ENCODE results near the gene DAZAP1. TPM values are rescaled to one million over a fixed set of nuclear protein-coding genes. Genes with fewer than 3 reads are reported as not detected.

DAZAP1 gene
- total RNA-seq, 1 donor from 2014 or later = 27.1 TPM

DNA sequence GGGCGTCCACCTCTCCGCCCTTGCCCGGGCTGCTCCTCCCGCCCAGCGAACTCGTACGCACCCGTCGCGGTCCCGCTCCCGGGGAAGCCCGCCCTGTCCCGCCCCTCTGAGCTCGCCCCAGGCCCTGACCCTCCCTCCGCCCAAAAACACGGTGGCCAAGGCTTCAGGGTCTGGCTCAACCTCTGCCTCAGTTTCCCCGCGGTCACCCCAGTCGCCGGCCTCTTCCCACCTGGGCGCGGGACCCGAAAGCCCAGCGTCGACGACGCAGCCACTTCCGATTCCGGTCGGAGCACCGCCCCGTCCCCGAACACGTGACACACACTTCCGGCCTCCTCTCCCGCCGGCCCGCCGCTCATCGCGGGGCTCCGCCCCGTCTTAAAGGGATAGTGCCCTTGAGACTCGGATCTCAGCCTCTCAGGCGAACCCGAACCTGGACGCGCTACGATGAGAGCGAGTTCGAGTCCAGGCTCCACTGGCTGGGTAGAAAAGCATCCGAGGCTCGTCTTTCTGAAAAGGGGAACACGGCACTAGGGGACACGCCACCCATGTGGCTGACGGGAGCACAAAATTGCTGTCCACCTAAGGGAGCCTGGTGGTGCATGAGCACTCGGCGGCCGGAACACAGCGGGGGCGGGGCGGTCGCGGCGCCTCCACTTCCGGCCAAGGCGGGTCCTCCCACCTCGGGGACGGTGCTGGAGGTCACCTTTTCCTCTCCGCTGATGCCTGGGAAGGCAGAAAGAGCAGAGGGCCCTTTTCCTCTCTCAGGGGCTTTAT is 71.7 kb downstream of the DAZAP1 start, which contains the start of gene C19orf25:
TSS of gene C19orf25 (minus strand) at position 282 of the 774 bp plus-strand sequence. CDS start 312 bp downstream, outside the sequence.
- peaks cover 5 to 10% (median 5%) of the 10 kb centered on the region in 3 donors for H3K36me3 ChIP-seq (ENCODE audit: control insufficient read depth in 3 of 3, insufficient read depth in 3 of 3, low read length in 3 of 3)
- H3K9me3 ChIP-seq (ENCODE audit: control insufficient read depth in 3 of 3, low read length in 3 of 3) = no peaks in the 10 kb centered on the region
- H3K4me1 ChIP-seq (ENCODE audit: control insufficient read depth in 3 of 3, insufficient read depth in 3 of 3, low read length in 3 of 3) = peaks cover 14 to 27% (median 17%) of the 10 kb centered on the region in 3 donors
- H3K9ac ChIP-seq (ENCODE audit: low read depth in 1 of 3, low read length in 3 of 3) = peak within 1 kb of the TSS; percentile 72 to 84 (median 79)
- H3K27me3 ChIP-seq (ENCODE audit: control insufficient read depth in 3 of 3, insufficient read depth in 3 of 3, low read length in 3 of 3) = peaks cover 2 to 7% (median 5%) of the 10 kb centered on the region in 3 donors
- H3K27ac ChIP-seq (ENCODE audit: low read depth, low read length) = peak within 1 kb of the TSS; percentile 45
- H3K4me3 ChIP-seq (ENCODE audit: low read length in 3 of 3) = peak within 1 kb of the TSS; percentile 86 to 91 (median 91)

DNA sequence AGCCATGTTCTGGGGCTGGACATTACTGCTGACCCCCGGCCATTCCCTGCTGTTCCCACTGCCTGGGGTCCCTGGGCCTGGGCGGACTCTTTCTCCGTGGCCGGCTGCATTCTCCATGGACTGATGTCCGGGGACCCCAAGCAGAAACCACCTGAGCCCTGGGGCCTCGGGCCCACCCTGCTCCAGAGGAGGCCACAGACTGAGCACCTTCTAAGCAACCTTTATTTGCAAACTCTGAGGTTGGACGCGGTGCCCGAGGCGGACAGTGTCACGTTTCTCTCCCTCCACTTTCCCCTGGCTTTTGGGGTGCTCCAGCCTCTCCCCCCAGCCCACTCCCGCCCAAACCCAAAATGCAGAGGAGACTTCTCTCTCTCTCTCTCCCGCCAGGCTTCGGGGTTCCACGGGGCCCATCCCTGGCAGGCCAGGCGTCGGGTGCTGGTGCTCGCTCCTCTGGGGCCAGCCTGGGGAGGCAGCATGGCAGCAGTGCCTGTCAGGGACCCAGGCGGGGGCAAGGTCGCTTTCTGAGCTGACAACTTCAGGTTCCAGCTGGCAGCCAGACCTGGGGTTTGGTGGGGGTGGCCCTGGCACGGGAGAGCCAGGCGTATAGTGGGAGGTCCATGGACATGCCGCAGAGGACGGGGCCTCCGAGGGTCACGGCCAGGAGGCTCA is 74.0 kb downstream of the DAZAP1 start:
- no peak overlapping the region for H3K27ac ChIP-seq (ENCODE audit: low read depth, low read length)
- H3K4me1 ChIP-seq (ENCODE audit: control insufficient read depth in 3 of 3, insufficient read depth in 3 of 3, low read length in 3 of 3) = peaks cover 10 to 17% (median 10%) of the 10 kb centered on the region in 3 donors
- H3K9me3 ChIP-seq (ENCODE audit: control insufficient read depth in 3 of 3, low read length in 3 of 3) = no peaks in the 10 kb centered on the region
- no peak overlapping the region for H3K4me3 ChIP-seq (ENCODE audit: low read length in 3 of 3)
- H3K36me3 ChIP-seq (ENCODE audit: control insufficient read depth in 3 of 3, insufficient read depth in 3 of 3, low read length in 3 of 3) = peaks cover 0 to 2% (median 0%) of the 10 kb centered on the region in 3 donors
- no peak overlapping the region for H3K9ac ChIP-seq (ENCODE audit: low read depth in 1 of 3, low read length in 3 of 3)
- no peaks in the 10 kb centered on the region for H3K27me3 ChIP-seq (ENCODE audit: control insufficient read depth in 3 of 3, insufficient read depth in 3 of 3, low read length in 3 of 3)

DNA sequence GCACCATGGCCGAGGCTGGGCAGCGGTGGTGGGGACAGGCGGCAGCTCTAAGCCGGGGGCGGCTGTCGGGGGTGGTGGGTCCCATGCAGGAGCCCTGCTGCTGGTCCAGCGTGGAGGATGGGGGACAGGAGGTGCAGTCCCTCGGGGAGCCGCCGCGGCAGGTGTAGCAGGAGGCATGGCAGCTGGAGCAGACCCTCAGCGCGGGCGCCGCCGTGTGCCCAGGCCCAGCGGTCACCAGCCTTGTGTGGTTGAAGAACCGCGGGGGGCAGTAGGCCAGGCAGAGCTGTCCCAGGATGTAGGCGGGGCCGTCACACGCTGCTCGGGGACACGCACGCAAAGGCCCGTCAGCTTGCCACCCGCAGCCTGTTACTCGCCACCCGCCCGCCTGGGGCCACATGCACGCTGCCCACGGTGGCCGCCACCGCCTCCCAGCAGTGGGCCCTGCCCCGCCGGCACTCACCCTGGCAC is 74.5 kb downstream of the DAZAP1 start:
- Histone ChIP-seq H3K4me1 (ENCODE audit: control insufficient read depth in 3 of 3, insufficient read depth in 3 of 3, low read length in 3 of 3) (peaks cover 10 to 17% (median 10%) of the 10 kb centered on the region in 3 donors), H3K4me3 (ENCODE audit: low read length in 3 of 3) (no peak overlapping the region), H3K27ac (ENCODE audit: low read depth, low read length) (no peak overlapping the region), H3K9ac (ENCODE audit: low read depth in 1 of 3, low read length in 3 of 3) (no peak overlapping the region), H3K36me3 (ENCODE audit: control insufficient read depth in 3 of 3, insufficient read depth in 3 of 3, low read length in 3 of 3) (no peaks in the 10 kb centered on the region), H3K27me3 (ENCODE audit: control insufficient read depth in 3 of 3, insufficient read depth in 3 of 3, low read length in 3 of 3) (no peaks in the 10 kb centered on the region), H3K9me3 (ENCODE audit: control insufficient read depth in 3 of 3, low read length in 3 of 3) (no peaks in the 10 kb centered on the region)

DNA sequence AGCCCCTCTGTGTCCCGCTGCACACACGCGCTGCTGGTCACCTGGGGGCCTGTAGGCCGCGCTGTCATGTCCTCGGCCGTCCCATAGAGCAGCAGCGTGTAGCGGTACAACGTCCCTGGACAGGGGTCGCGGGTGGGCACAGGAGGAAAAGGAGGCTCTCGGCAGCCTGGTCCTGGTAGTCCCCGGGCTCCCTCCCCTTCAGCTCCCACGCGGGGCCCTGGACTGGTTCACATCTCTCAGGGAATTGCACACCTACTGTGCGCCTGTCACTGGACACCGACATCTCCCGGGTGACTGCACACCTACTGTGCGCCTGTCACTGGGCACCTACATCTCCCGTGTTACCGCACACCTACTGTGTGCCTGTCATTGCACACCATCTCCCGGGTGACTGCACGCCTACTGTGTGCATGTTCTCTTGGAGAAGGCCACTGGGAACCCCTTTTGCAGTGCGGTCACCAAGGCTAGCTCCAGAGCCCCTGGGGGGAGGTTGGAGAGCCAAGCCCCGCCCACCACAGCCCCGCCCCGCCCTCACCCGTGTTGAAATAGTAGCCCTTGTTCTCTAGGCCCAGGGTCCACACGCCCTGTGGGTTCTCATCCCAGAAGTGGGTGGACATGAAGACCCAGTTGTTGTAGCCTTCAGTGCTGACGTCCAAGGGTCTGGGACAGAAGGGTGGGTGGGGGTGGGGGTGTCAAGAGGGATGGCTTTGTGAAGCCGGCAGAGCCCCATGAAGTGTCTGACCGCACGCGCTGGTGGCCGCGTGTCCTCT is 75.2 kb downstream of the DAZAP1 start:
- Histone ChIP-seq H3K36me3 (ENCODE audit: control insufficient read depth in 3 of 3, insufficient read depth in 3 of 3, low read length in 3 of 3) (no peaks in the 10 kb centered on the region), H3K4me3 (ENCODE audit: low read length in 3 of 3) (no peak overlapping the region), H3K27ac (ENCODE audit: low read depth, low read length) (no peak overlapping the region), H3K27me3 (ENCODE audit: control insufficient read depth in 3 of 3, insufficient read depth in 3 of 3, low read length in 3 of 3) (no peaks in the 10 kb centered on the region), H3K9me3 (ENCODE audit: control insufficient read depth in 3 of 3, low read length in 3 of 3) (no peaks in the 10 kb centered on the region), H3K9ac (ENCODE audit: low read depth in 1 of 3, low read length in 3 of 3) (no peak overlapping the region), H3K4me1 (ENCODE audit: control insufficient read depth in 3 of 3, insufficient read depth in 3 of 3, low read length in 3 of 3) (peaks cover 9 to 13% (median 10%) of the 10 kb centered on the region in 3 donors)

DNA sequence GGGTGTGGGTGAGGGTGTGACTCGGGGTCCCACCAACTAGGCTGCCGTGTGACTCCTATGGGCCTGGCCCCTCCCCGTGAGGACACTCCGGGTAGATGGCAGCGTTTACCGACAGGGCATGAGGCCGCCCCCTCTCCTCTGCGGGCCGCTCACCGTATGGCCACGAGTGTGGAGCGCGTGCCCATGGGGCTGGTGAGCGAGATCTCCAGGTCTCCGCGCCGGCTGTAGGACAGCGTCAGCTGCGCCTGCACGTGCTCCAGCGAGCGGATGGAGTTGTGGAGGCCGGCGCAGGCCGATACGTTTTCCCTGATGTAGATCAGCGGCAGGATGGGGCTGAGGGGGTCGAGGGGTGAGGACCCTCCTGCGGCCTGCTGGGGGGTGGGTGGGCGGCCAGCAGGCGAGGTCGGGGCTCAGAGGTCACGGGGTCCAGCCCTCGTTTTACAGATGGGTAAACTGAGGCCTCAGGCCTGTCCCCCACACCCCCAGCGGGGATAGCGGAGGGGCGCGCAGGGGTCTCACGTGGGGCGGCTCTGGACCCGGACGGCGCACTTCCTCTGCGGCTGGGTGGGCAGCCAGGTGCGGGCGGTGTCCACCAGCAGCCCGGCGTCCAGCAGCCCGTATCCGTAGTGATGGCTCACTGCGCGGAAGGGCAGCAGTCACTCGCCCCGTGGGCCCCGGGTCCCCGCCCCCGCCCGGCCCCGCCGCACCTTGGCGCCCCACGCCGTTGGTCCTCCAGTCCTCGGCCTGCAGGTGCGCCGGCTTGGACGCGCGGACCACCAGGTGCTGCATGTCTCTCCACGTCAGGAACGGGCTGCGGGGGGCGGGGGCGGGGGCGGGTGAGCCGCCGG is 76.0 kb downstream of the DAZAP1 start:
- no peak overlapping the region for H3K4me3 ChIP-seq (ENCODE audit: low read length in 3 of 3)
- no peaks in the 10 kb centered on the region for H3K36me3 ChIP-seq (ENCODE audit: control insufficient read depth in 3 of 3, insufficient read depth in 3 of 3, low read length in 3 of 3)
- H3K9ac ChIP-seq (ENCODE audit: low read depth in 1 of 3, low read length in 3 of 3) = no peak overlapping the region
- H3K4me1 ChIP-seq (ENCODE audit: control insufficient read depth in 3 of 3, insufficient read depth in 3 of 3, low read length in 3 of 3) = peaks cover 6 to 11% (median 8%) of the 10 kb centered on the region in 3 donors
- H3K27ac ChIP-seq (ENCODE audit: low read depth, low read length) = no peak overlapping the region
- no peaks in the 10 kb centered on the region for H3K27me3 ChIP-seq (ENCODE audit: control insufficient read depth in 3 of 3, insufficient read depth in 3 of 3, low read length in 3 of 3)
- no peaks in the 10 kb centered on the region for H3K9me3 ChIP-seq (ENCODE audit: control insufficient read depth in 3 of 3, low read length in 3 of 3)

DNA sequence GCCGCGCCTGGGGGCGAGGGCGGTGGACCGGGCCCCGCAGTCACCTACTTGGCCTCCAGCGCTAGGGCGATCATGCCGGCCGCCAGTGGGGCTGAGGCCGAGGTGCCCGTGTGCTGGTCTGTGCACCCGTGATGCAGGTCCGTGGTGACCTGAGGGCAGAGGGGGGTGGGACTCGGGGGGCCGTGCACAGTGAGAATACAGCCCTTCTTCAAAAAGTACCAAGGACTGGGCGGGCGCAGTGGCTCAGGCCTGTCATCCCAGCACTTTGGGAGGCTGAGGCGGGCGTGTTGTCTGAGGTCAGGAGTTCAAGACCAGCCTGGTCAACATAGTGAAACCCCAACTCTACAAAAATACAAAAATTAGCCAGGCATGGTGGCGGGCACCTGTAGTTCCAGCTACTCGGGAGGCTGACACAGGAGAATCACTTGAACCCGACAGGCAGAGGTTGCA is 76.6 kb downstream of the DAZAP1 start:
- Histone ChIP-seq H3K4me3 (ENCODE audit: low read length in 3 of 3) (no peak overlapping the region), H3K9ac (ENCODE audit: low read depth in 1 of 3, low read length in 3 of 3) (no peak overlapping the region), H3K4me1 (ENCODE audit: control insufficient read depth in 3 of 3, insufficient read depth in 3 of 3, low read length in 3 of 3) (peaks cover 4 to 6% (median 6%) of the 10 kb centered on the region in 3 donors), H3K36me3 (ENCODE audit: control insufficient read depth in 3 of 3, insufficient read depth in 3 of 3, low read length in 3 of 3) (no peaks in the 10 kb centered on the region), H3K27ac (ENCODE audit: low read depth, low read length) (no peak overlapping the region), H3K9me3 (ENCODE audit: control insufficient read depth in 3 of 3, low read length in 3 of 3) (no peaks in the 10 kb centered on the region), H3K27me3 (ENCODE audit: control insufficient read depth in 3 of 3, insufficient read depth in 3 of 3, low read length in 3 of 3) (no peaks in the 10 kb centered on the region)

Other genes with a start within 250 kb of the DAZAP1 start
- 10.4 TPM for gene SBNO2, start 233.3 kb upstream of the DAZAP1 start, total RNA-seq
- 51.7 TPM for gene STK11, start 201.8 kb upstream of the DAZAP1 start, total RNA-seq
- gene CBARP, start 169.6 kb upstream of the DAZAP1 start, total RNA-seq = not detected
- gene ATP5F1D, start 165.8 kb upstream of the DAZAP1 start, total RNA-seq = 24.5 TPM
- gene MIDN, start 159.0 kb upstream of the DAZAP1 start, total RNA-seq = 5.2 TPM
- gene CIRBP, start 138.3 kb upstream of the DAZAP1 start, total RNA-seq = 413 TPM
- 9.4 TPM for gene FAM174C, start 132.1 kb upstream of the DAZAP1 start, total RNA-seq
- 1.0 TPM for gene EFNA2, start 121.7 kb upstream of the DAZAP1 start, total RNA-seq
- 43.3 TPM for gene NDUFS7, start 23.7 kb upstream of the DAZAP1 start, total RNA-seq
- gene GAMT, start 6.0 kb upstream of the DAZAP1 start, total RNA-seq = 101 TPM
- gene RPS15, start 30.8 kb downstream of the DAZAP1 start, total RNA-seq = 354 TPM
- 1.0 TPM for gene APC2, start 42.5 kb downstream of the DAZAP1 start, total RNA-seq
- 11.5 TPM for gene C19orf25, start 71.6 kb downstream of the DAZAP1 start, total RNA-seq
- 0.52 TPM for gene PCSK4, start 82.8 kb downstream of the DAZAP1 start, total RNA-seq
- 2.1 TPM for gene REEP6, start 83.6 kb downstream of the DAZAP1 start, total RNA-seq
- 3.1 TPM for gene ADAMTSL5, start 105.4 kb downstream of the DAZAP1 start, total RNA-seq
- gene PLK5, start 116.5 kb downstream of the DAZAP1 start, total RNA-seq = not detected
- 21.4 TPM for gene MEX3D, start 160.7 kb downstream of the DAZAP1 start, total RNA-seq
- gene MBD3, start 185.3 kb downstream of the DAZAP1 start, total RNA-seq = 51.7 TPM
- gene UQCR11, start 197.9 kb downstream of the DAZAP1 start, total RNA-seq = 82.5 TPM
- 44.4 TPM for gene TCF3, start 245.0 kb downstream of the DAZAP1 start, total RNA-seq

Data from skeletal muscle tissue (tissue), 4 donors.